ENCODE results near the gene FAM222B. TPM values are rescaled to one million over a fixed set of nuclear protein-coding genes. Genes with fewer than 3 reads are reported as not detected.

The FAM222B gene
- 10 to 100 TPM in 1 of 4 donors, 1 to 10 TPM in 3; 5.0 to 11.9 (median 7.2) TPM for total RNA-seq
- polyA plus RNA-seq: 10 to 100 TPM; 15.3 to 16.2 (median 15.6) TPM

DNA sequence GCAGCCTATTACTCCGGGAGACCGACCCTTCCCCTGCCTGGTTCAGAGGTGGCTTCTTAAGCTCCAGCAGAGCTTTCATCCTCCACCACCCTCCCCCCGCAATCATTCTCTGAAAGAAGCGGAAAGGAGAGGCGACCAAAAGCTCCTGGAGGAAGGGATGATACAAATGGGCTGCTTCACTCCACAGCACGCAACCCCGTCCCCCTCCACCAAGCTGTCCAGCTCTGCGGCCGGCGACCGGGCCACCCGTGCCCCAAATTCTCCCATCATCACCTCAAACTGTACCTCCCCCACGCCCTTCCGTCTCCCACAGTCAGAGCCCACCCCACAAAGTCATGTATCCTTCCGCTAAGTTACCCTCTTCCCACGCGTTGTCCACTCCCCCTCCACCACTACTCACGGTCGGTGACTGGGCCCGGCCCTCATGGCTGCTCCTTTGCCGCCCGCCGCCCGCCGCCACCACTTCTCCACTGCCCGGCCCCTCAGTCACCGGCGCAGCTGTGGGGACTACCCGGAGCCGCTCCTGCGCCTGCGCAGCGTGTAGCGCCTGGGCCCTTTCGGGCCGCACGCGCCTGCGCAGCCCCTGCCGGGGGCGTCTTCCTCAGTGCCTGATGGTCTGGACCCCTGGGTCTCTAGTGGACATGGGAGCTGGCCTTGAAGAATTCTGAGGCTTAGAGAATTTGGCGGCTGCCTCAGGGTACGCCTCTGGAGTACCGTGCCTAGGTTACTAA, at the start of gene FAM222B:
Gene FAM222B, minus strand, starts transcription at position 509 of the 731 bp plus-strand sequence. CDS start 76,123 bp downstream, outside the sequence.
- intact Hi-C loops (cut with DNase I): loop anchor here (2.0 to 5.0 kb wide), 2 partner anchors 35 to 78 kb away; no protein-coding TSS in a partner anchor
- Histone ChIP-seq H3K27me3 (no peaks in the 10 kb centered on the region), H3K4me1 (peaks cover 0 to 26% (median 8%) of the 10 kb centered on the region in 4 donors), H3K36me3 (no peaks in the 10 kb centered on the region), H3K27ac (peak within 1 kb of the TSS; percentile 80 to 90 (median 86)), H3K4me3 (peak within 1 kb of the TSS; percentile 74 to 90 (median 84)), H3K9me3 (no peaks in the 10 kb centered on the region)
- peak; percentile 88 for DNase-seq
- 0 to 1% methylated on average over 44 of the region's 44 CpGs for WGBS, 2 donors
- no peak for TF ChIP-seq EP300 (IDR thresholded peaks at IDR 0.05)
- TF ChIP-seq POLR2AphosphoS5 (IDR thresholded peaks at IDR 0.05): peak; percentile 77 to 89 (median 82)
- TF ChIP-seq POLR2A (IDR thresholded peaks at IDR 0.05): peak; percentile 67 to 70
- TF ChIP-seq, protein P1, sequence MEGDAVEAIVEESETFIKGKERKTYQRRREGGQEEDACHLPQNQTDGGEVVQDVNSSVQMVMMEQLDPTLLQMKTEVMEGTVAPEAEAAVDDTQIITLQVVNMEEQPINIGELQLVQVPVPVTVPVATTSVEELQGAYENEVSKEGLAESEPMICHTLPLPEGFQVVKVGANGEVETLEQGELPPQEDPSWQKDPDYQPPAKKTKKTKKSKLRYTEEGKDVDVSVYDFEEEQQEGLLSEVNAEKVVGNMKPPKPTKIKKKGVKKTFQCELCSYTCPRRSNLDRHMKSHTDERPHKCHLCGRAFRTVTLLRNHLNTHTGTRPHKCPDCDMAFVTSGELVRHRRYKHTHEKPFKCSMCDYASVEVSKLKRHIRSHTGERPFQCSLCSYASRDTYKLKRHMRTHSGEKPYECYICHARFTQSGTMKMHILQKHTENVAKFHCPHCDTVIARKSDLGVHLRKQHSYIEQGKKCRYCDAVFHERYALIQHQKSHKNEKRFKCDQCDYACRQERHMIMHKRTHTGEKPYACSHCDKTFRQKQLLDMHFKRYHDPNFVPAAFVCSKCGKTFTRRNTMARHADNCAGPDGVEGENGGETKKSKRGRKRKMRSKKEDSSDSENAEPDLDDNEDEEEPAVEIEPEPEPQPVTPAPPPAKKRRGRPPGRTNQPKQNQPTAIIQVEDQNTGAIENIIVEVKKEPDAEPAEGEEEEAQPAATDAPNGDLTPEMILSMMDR (IDR thresholded peaks at IDR 0.05): peak in 1 of 4 experiments; percentile 23

DNA sequence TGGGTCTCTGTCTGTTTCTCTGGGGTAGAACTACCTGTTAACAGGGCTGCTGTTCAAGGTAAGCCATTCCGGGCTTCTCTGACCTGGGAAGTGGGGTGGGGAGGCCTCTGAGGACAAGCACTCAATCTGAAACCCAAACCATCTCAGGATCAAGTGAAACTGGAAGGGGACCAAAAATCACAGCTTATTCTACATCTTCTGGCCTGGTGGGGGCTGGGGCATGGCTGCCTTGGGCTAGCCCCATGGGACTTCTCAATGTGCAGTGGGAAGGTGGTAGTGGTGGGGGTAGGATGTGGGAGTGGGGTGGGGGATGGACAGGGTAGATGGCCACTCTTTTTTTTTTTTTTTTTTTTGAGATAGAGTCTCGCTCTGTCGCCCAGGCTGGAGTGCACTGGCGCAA, 49.4 kb upstream of the FAM222B start:
- peak overlapping the region in 1 of 4 donors; percentile 65 for H3K27ac ChIP-seq
- no peak for DNase-seq
- H3K36me3 ChIP-seq: peaks cover 0 to 20% (median 0%) of the 10 kb centered on the region in 4 donors
- TF ChIP-seq POLR2A (IDR thresholded peaks at IDR 0.05): no peak
- TF ChIP-seq POLR2AphosphoS5 (IDR thresholded peaks at IDR 0.05): no peak
- TF ChIP-seq, protein P1 (IDR thresholded peaks at IDR 0.05): no peak
- no peak for TF ChIP-seq EP300 (IDR thresholded peaks at IDR 0.05)
- no peaks in the 10 kb centered on the region for H3K27me3 ChIP-seq
- H3K9me3 ChIP-seq: no peaks in the 10 kb centered on the region
- no peak overlapping the region for H3K4me3 ChIP-seq
- 92 to 99% methylated on average over 4 of the region's 4 CpGs for WGBS, 2 donors
- intact Hi-C loops (cut with DNase I): no loop called here
- H3K4me1 ChIP-seq: peaks cover 0 to 19% (median 13%) of the 10 kb centered on the region in 4 donors

GRCh38 chr17:28891201-28891600, 48.6 kb upstream of the FAM222B start:
- Histone ChIP-seq H3K27me3 (no peaks in the 10 kb centered on the region), H3K9me3 (no peaks in the 10 kb centered on the region), H3K4me3 (no peak overlapping the region), H3K36me3 (peaks cover 0 to 24% (median 0%) of the 10 kb centered on the region in 4 donors), H3K27ac (no peak overlapping the region), H3K4me1 (peaks cover 0 to 12% (median 7%) of the 10 kb centered on the region in 4 donors)
- intact Hi-C loops (cut with DNase I): no loop called here
- 91 to 96% methylated on average over 1 of the region's 1 CpG for WGBS, 2 donors
- DNase-seq: no peak
- TF ChIP-seq POLR2AphosphoS5 (IDR thresholded peaks at IDR 0.05) (no peak), POLR2A (IDR thresholded peaks at IDR 0.05) (no peak), EP300 (IDR thresholded peaks at IDR 0.05) (no peak)
- TF ChIP-seq, protein P1 (IDR thresholded peaks at IDR 0.05): no peak

- H3K27me3 ChIP-seq: no peaks in the 10 kb centered on the region
- no peak for DNase-seq
- TF ChIP-seq POLR2A (IDR thresholded peaks at IDR 0.05): no peak
- TF ChIP-seq, protein P1 (IDR thresholded peaks at IDR 0.05): no peak
- TF ChIP-seq POLR2AphosphoS5 (IDR thresholded peaks at IDR 0.05): no peak
- TF ChIP-seq EP300 (IDR thresholded peaks at IDR 0.05): no peak
- peak overlapping the region in 1 of 4 donors; percentile 35 for H3K27ac ChIP-seq
- 81 to 93% methylated on average over 5 of the region's 5 CpGs for WGBS, 2 donors
- no peaks in the 10 kb centered on the region for H3K9me3 ChIP-seq
- H3K4me3 ChIP-seq: no peak overlapping the region
- intact Hi-C loops (cut with DNase I): no loop called here
- H3K4me1 ChIP-seq: peaks cover 0 to 6% (median 2%) of the 10 kb centered on the region in 4 donors
- H3K36me3 ChIP-seq: peaks cover 4 to 36% (median 6%) of the 10 kb centered on the region in 4 donors
Measured at GRCh38 chr17:28889996-28890395, 47.4 kb upstream of the FAM222B start.
